Astrocyte (in vitro differentiated cells and primary cell): ENCODE measurements around the gene GSTP1. TPM values are rescaled to one million over a fixed set of nuclear protein-coding genes. Genes with fewer than 3 reads are reported as not detected.

Experiments used
- DNase-seq: peaks from one replicate; pipeline ENCODE4 v3.0.0-alpha.2; 2010; ENCODE audit warnings: low read depth
- FAIRE-seq: peaks from 2 replicates; lab custom pipeline; 2011; peaks lifted over from hg19 to GRCh38; lab: Jason Lieb, UNC
- H2AFZ ChIP-seq: 2 replicates; pipeline ENCODE4 v1.6.0; 2012; ENCODE audit warnings: low read depth, low read length, inconsistent platforms
- H3K27ac ChIP-seq: 2 replicates; pipeline ENCODE4 v1.5.1; 2011; ENCODE audit warnings: low read depth, low read length, inconsistent platforms
- H3K27me3 ChIP-seq: 2 replicates; pipeline ENCODE4 v1.6.0; 2011; ENCODE audit warnings: low read length, inconsistent platforms; ENCODE audit not compliant: insufficient read depth
- H3K36me3 ChIP-seq: 2 replicates; pipeline ENCODE4 v1.5.1; 2011; ENCODE audit warnings: low read length, inconsistent platforms; ENCODE audit not compliant: insufficient read depth
- H3K4me1 ChIP-seq: 2 replicates; pipeline ENCODE4 v1.5.1; 2011; ENCODE audit warnings: low read length, inconsistent platforms; ENCODE audit not compliant: insufficient read depth
- H3K4me2 ChIP-seq: 2 replicates; pipeline ENCODE4 v1.6.0; 2012; ENCODE audit warnings: low read length, inconsistent platforms
- H3K4me3 ChIP-seq: 2 replicates; pipeline ENCODE4 v1.5.1; 2011; ENCODE audit warnings: low read depth, mild to moderate bottlenecking, low read length, inconsistent platforms; ENCODE audit not compliant: insufficient read depth
- H3K79me2 ChIP-seq: 2 replicates; pipeline ENCODE4 v1.6.0; 2012; ENCODE audit warnings: mild to moderate bottlenecking, low read length, inconsistent platforms; ENCODE audit not compliant: insufficient read depth
- H3K9ac ChIP-seq: 2 replicates; pipeline ENCODE4 v1.6.0; 2012; ENCODE audit warnings: mild to moderate bottlenecking, low read length, inconsistent platforms
- H3K9me3 ChIP-seq: 2 replicates; pipeline ENCODE4 v1.5.1; 2012; ENCODE audit warnings: low read depth, mild to moderate bottlenecking, low read length, inconsistent platforms; ENCODE audit not compliant: insufficient read depth
- H4K20me1 ChIP-seq: 2 replicates; pipeline ENCODE4 v1.6.0; 2012; ENCODE audit warnings: low read length, inconsistent platforms; ENCODE audit not compliant: insufficient read depth
- H3K27ac Mint-ChIP-seq: one replicate; pipeline ENCODE4 v1.8.0; 2021; ENCODE audit warnings: mild to moderate bottlenecking, mixed read lengths; ENCODE audit not compliant: unreplicated experiment
- H3K27me3 Mint-ChIP-seq: one replicate; pipeline ENCODE4 v1.8.0; 2021; ENCODE audit warnings: low read depth, mixed read lengths; ENCODE audit not compliant: unreplicated experiment
- H3K36me3 Mint-ChIP-seq: one replicate; pipeline ENCODE4 v1.8.0; 2021; ENCODE audit warnings: low read depth, mixed read lengths; ENCODE audit not compliant: unreplicated experiment
- H3K4me1 Mint-ChIP-seq: one replicate; pipeline ENCODE4 v1.8.0; 2021; ENCODE audit warnings: low read depth, mixed read lengths; ENCODE audit not compliant: unreplicated experiment
- H3K4me3 Mint-ChIP-seq: one replicate; pipeline ENCODE4 v1.8.0; 2021; ENCODE audit warnings: mild to moderate bottlenecking, moderate library complexity, mixed read lengths; ENCODE audit not compliant: unreplicated experiment
- H3K9me3 Mint-ChIP-seq: one replicate; pipeline ENCODE4 v1.8.0; 2021; ENCODE audit warnings: mild to moderate bottlenecking, mixed read lengths; ENCODE audit not compliant: unreplicated experiment
- EZH2 ChIP-seq: IDR thresholded peaks from 2 replicates; pipeline ENCODE4 v1.6.1; 2012; ENCODE audit warnings: mild to moderate bottlenecking, low read length, inconsistent platforms; ENCODE audit not compliant: insufficient read depth
- total RNA-seq: library from RNA; stranded (reverse); gene quantifications from 2 replicates; pipeline ENCODE4 v1.2.1, GENCODE V29; 2021
- TF ChIP-seq, protein P1 (sequence below): IDR thresholded peaks from 2 replicates; pipeline ENCODE4 v1.5.1; 2011; ENCODE audit warnings: low read depth, mild to moderate bottlenecking, inconsistent platforms, low read length, moderate library complexity; ENCODE audit not compliant: insufficient read depth

Gene GSTP1
- total RNA-seq, 1 donor from 2014 or later = 1,365 TPM

DNA sequence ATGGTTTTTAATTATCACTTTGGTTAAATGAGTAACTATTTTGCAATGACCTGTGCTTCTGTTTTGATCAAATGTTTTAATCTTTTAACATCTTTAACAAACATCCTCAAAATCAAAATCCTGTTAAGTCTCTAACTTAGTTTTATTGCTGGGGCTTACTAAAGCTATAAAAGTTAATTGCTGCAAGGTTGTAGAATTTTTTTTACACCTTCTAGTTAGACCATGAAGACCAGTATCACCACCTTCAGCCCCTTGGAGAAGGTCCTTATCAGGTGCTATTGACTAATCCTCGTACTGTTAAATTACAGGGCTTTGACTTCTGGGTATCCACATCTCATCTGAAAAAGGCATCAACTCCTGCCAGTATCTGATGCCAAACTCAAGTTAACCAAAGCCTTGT is 48.1 kb upstream of the GSTP1 start:
- no peak overlapping the region for H3K27ac Mint-ChIP-seq
- no peak overlapping the region for H3K27ac ChIP-seq
- peaks cover 12% of the 10 kb centered on the region for H3K9me3 ChIP-seq
- H3K27me3 Mint-ChIP-seq = peaks cover 5% of the 10 kb centered on the region
- peaks cover 3% of the 10 kb centered on the region for H3K27me3 ChIP-seq
- H3K4me2 ChIP-seq = no peak overlapping the region
- no peak overlapping the region for H3K9ac ChIP-seq
- H3K79me2 ChIP-seq = no peaks in the 10 kb centered on the region
- FAIRE-seq (no peak), DNase-seq (no peak)
- TF ChIP-seq EZH2 = no peak
- TF ChIP-seq, protein P1, sequence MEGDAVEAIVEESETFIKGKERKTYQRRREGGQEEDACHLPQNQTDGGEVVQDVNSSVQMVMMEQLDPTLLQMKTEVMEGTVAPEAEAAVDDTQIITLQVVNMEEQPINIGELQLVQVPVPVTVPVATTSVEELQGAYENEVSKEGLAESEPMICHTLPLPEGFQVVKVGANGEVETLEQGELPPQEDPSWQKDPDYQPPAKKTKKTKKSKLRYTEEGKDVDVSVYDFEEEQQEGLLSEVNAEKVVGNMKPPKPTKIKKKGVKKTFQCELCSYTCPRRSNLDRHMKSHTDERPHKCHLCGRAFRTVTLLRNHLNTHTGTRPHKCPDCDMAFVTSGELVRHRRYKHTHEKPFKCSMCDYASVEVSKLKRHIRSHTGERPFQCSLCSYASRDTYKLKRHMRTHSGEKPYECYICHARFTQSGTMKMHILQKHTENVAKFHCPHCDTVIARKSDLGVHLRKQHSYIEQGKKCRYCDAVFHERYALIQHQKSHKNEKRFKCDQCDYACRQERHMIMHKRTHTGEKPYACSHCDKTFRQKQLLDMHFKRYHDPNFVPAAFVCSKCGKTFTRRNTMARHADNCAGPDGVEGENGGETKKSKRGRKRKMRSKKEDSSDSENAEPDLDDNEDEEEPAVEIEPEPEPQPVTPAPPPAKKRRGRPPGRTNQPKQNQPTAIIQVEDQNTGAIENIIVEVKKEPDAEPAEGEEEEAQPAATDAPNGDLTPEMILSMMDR = no peak
- H3K4me1 ChIP-seq = no peaks in the 10 kb centered on the region
- H3K4me1 Mint-ChIP-seq = no peaks in the 10 kb centered on the region
- peaks cover 12% of the 10 kb centered on the region for H3K9me3 Mint-ChIP-seq
- H3K36me3 Mint-ChIP-seq = no peaks in the 10 kb centered on the region
- H4K20me1 ChIP-seq = no peaks in the 10 kb centered on the region
- H2AFZ ChIP-seq = no peak overlapping the region
- no peak overlapping the region for H3K4me3 ChIP-seq
- no peak overlapping the region for H3K4me3 Mint-ChIP-seq
- no peaks in the 10 kb centered on the region for H3K36me3 ChIP-seq

DNA sequence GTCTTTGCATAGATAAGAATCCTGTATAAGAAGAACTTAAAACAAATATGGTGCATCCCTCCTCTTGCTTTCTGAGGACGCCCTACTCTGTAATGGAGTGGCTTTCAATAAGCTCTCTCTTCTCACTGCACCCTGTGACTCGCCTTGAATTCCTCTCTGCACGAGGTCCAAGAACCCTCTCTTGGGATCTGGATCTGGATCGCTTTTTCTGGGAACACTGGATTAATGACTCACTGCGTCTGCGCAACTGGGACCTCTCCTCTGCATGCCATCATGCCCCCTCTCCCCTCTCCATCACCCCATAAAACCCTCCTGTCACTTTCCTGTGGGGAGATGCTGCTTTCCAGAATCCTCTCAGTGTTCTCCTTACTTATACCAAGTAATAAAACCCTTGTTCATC is 45.3 kb upstream of the GSTP1 start:
- Mint-ChIP-seq H3K9me3 (peaks cover 6% of the 10 kb centered on the region), H3K4me1 (no peaks in the 10 kb centered on the region), H3K36me3 (peaks cover 2% of the 10 kb centered on the region), H3K27me3 (peaks cover 8% of the 10 kb centered on the region), H3K27ac (no peak overlapping the region), H3K4me3 (no peak overlapping the region)
- TF ChIP-seq, protein P1 = no peak
- TF ChIP-seq EZH2 = no peak
- FAIRE-seq = no peak
- Histone ChIP-seq H3K4me2 (no peak overlapping the region), H3K4me1 (no peaks in the 10 kb centered on the region), H4K20me1 (no peaks in the 10 kb centered on the region), H3K27ac (no peak overlapping the region), H3K9ac (no peak overlapping the region), H3K4me3 (no peak overlapping the region), H3K79me2 (no peaks in the 10 kb centered on the region), H3K27me3 (no peaks in the 10 kb centered on the region), H2AFZ (no peak overlapping the region), H3K9me3 (peaks cover 12% of the 10 kb centered on the region), H3K36me3 (no peaks in the 10 kb centered on the region)
- no peak for DNase-seq

DNA sequence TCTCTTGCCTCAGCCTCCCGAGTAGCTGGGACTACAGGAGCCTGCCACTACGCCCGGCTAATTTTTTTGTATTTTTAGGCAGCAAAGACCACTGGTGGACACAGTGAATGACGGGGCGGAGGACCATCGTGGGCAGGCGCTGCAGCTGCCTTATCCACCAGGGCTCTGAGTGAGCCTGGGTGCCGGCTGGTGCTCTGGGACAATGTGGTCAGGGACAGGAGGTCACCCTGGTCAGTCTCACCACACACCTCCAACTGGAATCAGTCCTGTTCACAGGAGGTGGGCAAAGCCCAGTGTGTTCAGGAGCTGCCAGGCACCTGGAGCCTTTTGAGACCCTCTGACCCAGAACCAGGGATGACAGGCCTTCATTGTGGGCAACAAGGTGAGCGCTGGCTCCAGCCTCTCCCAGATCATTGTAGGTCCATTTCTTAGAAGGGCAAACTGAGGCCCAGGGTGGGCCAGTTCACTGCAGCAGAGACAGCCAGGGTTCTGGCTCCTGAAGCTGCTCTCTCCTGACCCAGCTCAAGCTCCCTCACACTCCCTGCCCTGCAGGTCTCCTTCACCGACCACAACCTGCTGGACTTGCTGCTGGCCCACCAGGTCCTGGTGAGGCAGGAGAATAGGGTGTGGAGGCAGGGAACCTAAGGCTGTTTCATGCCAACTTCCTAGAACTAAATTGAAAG is 44.6 kb upstream of the GSTP1 start:
- Histone ChIP-seq H3K79me2 (no peaks in the 10 kb centered on the region), H3K27me3 (no peaks in the 10 kb centered on the region), H3K9me3 (peaks cover 5% of the 10 kb centered on the region), H3K4me1 (no peaks in the 10 kb centered on the region), H3K9ac (no peak overlapping the region), H2AFZ (no peak overlapping the region), H4K20me1 (no peaks in the 10 kb centered on the region), H3K4me3 (no peak overlapping the region), H3K4me2 (no peak overlapping the region), H3K36me3 (no peaks in the 10 kb centered on the region), H3K27ac (no peak overlapping the region)
- Mint-ChIP-seq H3K36me3 (peaks cover 2% of the 10 kb centered on the region), H3K27ac (no peak overlapping the region), H3K9me3 (peaks cover 1% of the 10 kb centered on the region), H3K27me3 (peaks cover 11% of the 10 kb centered on the region), H3K4me3 (no peak overlapping the region), H3K4me1 (no peaks in the 10 kb centered on the region)
- DNase-seq = no peak
- TF ChIP-seq, protein P1 = no peak
- no peak for TF ChIP-seq EZH2
- no peak for FAIRE-seq
